PC-3 (cell line): ENCODE results near the gene BCAS1. TPM values are rescaled to one million over a fixed set of nuclear protein-coding genes. Genes with fewer than 3 reads are reported as not detected.
"Not testable (repeated sequence)": the region's sequence is repeated elsewhere in the genome, so short reads cannot be mapped to it uniquely, and the experiment has no call there.

Experiments used
- ATAC-seq: fragments of 200-7000 bp; cut with Tn5 transposase; 2 replicates; pipeline ENCODE4 v1.9.1; 2020; ENCODE audit warnings: mild to moderate bottlenecking, moderate library complexity
- BruUV-seq: library from RNA; stranded (reverse); fragments of 400-500 nt; replicated peaks from 2 replicates; lab custom pipeline; 2021; lab: Mats Ljungman, UMichigan
- CTCF ChIA-PET: fragments of 300-600 bp; sonication (Branson Sonifier 250); formaldehyde crosslinking; loops from one replicate; lab custom pipeline; 2022; ENCODE audit warnings: antibody characterized with exemption; lab: Charles Lee
- POLR2A ChIA-PET: fragments of 300-600 bp; sonication (Branson Sonifier 250); formaldehyde crosslinking; loops from one replicate; lab custom pipeline; 2022; ENCODE audit warnings: antibody characterized with exemption; ENCODE audit not compliant: unreplicated experiment; lab: Charles Lee
- DNase-seq: peaks from one replicate; pipeline ENCODE4 v3.0.0-alpha.2; 2015
- H2AFZ ChIP-seq: fragments of 300-600 bp; sonication (generic); 2 replicates; pipeline ENCODE4 v1.6.0; 2016; ENCODE audit warnings: antibody characterized with exemption, low read length
- H3F3A ChIP-seq: fragments of 300-600 bp; sonication (generic); one replicate; pipeline ENCODE4 v1.6.0; 2017; ENCODE audit warnings: antibody characterized with exemption, low read length, control low read depth, mild to moderate bottlenecking; ENCODE audit not compliant: unreplicated experiment
- H3K27ac ChIP-seq: fragments of 300-600 bp; sonication (generic); 2 replicates; pipeline ENCODE4 v1.5.1; 2016; ENCODE audit warnings: mild to moderate bottlenecking, low read length
- H3K27me3 ChIP-seq: fragments of 300-600 bp; sonication (generic); 2 replicates; pipeline ENCODE4 v1.6.1; 2016; ENCODE audit warnings: low read length, mixed read lengths
- H3K36me3 ChIP-seq: fragments of 300-600 bp; sonication (generic); 2 replicates; pipeline ENCODE4 v1.6.1; 2016; ENCODE audit warnings: low read depth, mixed run types, low read length, mixed read lengths
- H3K4me1 ChIP-seq: fragments of 300-600 bp; sonication (generic); 2 replicates; pipeline ENCODE4 v1.5.1; 2016; ENCODE audit warnings: low read length; ENCODE audit not compliant: insufficient read depth
- H3K4me2 ChIP-seq: fragments of 300-600 bp; sonication (generic); 2 replicates; pipeline ENCODE4 v1.6.0; 2016; ENCODE audit warnings: low read length
- H3K4me3 ChIP-seq: fragments of 300-600 bp; sonication (generic); 2 replicates; pipeline ENCODE4 v1.5.1; 2016; ENCODE audit warnings: mild to moderate bottlenecking, low read length, mixed read lengths
- H3K79me2 ChIP-seq: fragments of 300-600 bp; sonication (generic); 2 replicates; pipeline ENCODE4 v1.6.1; 2017; ENCODE audit warnings: low read length, mixed read lengths
- H3K9ac ChIP-seq: fragments of 300-600 bp; sonication (generic); 2 replicates; pipeline ENCODE4 v1.6.0; 2016; ENCODE audit warnings: mild to moderate bottlenecking, low read length
- H3K9me2 ChIP-seq: fragments of 300-600 bp; sonication (generic); replicated peaks from 2 replicates; pipeline ENCODE4 v1.6.1; 2016; ENCODE audit warnings: mixed run types, low read length, mixed read lengths
- H3K9me3 ChIP-seq: fragments of 300-600 bp; sonication (generic); 2 replicates; pipeline ENCODE4 v1.6.1; 2016; ENCODE audit warnings: low read length, mixed read lengths
- H4K20me1 ChIP-seq: fragments of 300-600 bp; sonication (generic); 2 replicates; pipeline ENCODE4 v1.6.1; 2016; ENCODE audit warnings: low read length, mixed read lengths
- CTCF ChIP-seq: fragments of 300-600 bp; sonication (generic); conservative IDR thresholded peaks from 2 replicates; pipeline ENCODE4 v1.5.1; 2017; ENCODE audit warnings: antibody characterized with exemption, low read depth, mild to moderate bottlenecking, low read length
- EZH2 ChIP-seq: fragments of 300-600 bp; sonication (generic); IDR thresholded peaks from one replicate; pipeline ENCODE4 v1.6.1; 2017; ENCODE audit warnings: antibody characterized with exemption, mild to moderate bottlenecking, low read length; ENCODE audit not compliant: unreplicated experiment
- EZH2phosphoT487 ChIP-seq: fragments of 300-600 bp; sonication (generic); IDR thresholded peaks from 2 replicates; pipeline ENCODE4 v1.6.1; 2018; ENCODE audit warnings: mild to moderate bottlenecking, antibody characterized with exemption, low read length, borderline replicate concordance
- intact Hi-C: fragments of 100-400 bp; cut with micrococcal nuclease; formaldehyde crosslinking; loops from 2 replicates; pipeline ENCODE4 v1.9.0; 2023
- total RNA-seq: library from RNA; depleted of rRNA; stranded (reverse); fragments of >200 nt; gene quantifications from 2 replicates; pipeline ENCODE4 v1.2.3, GENCODE V29; 2014

Gene BCAS1
- total RNA-seq, 1 experiment from 2014 or later: 0.18 TPM

- ChIA-PET CTCF (interaction anchor here (0.7 kb wide), 1 partner anchor 28 kb away, joined by 3 read pairs; no protein-coding TSS in a partner anchor), POLR2A (no interaction called here)
- Histone ChIP-seq H3K4me1 (peaks cover 33% of the 10 kb centered on the region), H3K79me2 (no peaks in the 10 kb centered on the region), H2AFZ (0 out of 2 replicates have a peak overlapping the region, but pooled peaks have one; percentile 17), H3K27ac (no peak overlapping the region), H3K9ac (no peak overlapping the region), H3K9me3 (no peaks in the 10 kb centered on the region), H3K4me3 (no peak overlapping the region), H4K20me1 (no peaks in the 10 kb centered on the region), H3K27me3 (no peaks in the 10 kb centered on the region), H3F3A (no peaks in the 10 kb centered on the region), H3K4me2 (no peak overlapping the region), H3K9me2 (no peaks in the 10 kb centered on the region), H3K36me3 (no peaks in the 10 kb centered on the region)
- no peak for TF ChIP-seq EZH2
- no peak for TF ChIP-seq CTCF
- no peak for TF ChIP-seq EZH2phosphoT487
- BruUV-seq: no TSS peak
- peak; percentile 40 for DNase-seq
- intact Hi-C loops: no loop called here
- no peak for ATAC-seq
Measured at GRCh38 chr20:53934421-53935343, 135.7 kb downstream of the BCAS1 start.

- H3K79me2 ChIP-seq: no peaks in the 10 kb centered on the region
- peaks cover 19% of the 10 kb centered on the region for H3K4me1 ChIP-seq
- CTCF ChIA-PET: no interaction called here
- H3K4me3 ChIP-seq: no peak overlapping the region
- no peak for TF ChIP-seq EZH2phosphoT487
- TF ChIP-seq EZH2: no peak
- TF ChIP-seq CTCF: no peak
- H4K20me1 ChIP-seq: no peaks in the 10 kb centered on the region
- no peak overlapping the region for H3K27ac ChIP-seq
- no peaks in the 10 kb centered on the region for H3K9me3 ChIP-seq
- intact Hi-C loops: no loop called here
- H3K9me2 ChIP-seq: no peaks in the 10 kb centered on the region
- no peak for DNase-seq
- BruUV-seq: no TSS peak
- H2AFZ ChIP-seq: no peak overlapping the region
- POLR2A ChIA-PET: no interaction called here
- no peaks in the 10 kb centered on the region for H3K27me3 ChIP-seq
- no peak overlapping the region for H3K4me2 ChIP-seq
- no peak overlapping the region for H3K9ac ChIP-seq
- H3F3A ChIP-seq: no peaks in the 10 kb centered on the region
- H3K36me3 ChIP-seq: no peaks in the 10 kb centered on the region
- no peak for ATAC-seq
Measured at GRCh38 chr20:53933232-53933846, 137.1 kb downstream of the BCAS1 start.

DNA sequence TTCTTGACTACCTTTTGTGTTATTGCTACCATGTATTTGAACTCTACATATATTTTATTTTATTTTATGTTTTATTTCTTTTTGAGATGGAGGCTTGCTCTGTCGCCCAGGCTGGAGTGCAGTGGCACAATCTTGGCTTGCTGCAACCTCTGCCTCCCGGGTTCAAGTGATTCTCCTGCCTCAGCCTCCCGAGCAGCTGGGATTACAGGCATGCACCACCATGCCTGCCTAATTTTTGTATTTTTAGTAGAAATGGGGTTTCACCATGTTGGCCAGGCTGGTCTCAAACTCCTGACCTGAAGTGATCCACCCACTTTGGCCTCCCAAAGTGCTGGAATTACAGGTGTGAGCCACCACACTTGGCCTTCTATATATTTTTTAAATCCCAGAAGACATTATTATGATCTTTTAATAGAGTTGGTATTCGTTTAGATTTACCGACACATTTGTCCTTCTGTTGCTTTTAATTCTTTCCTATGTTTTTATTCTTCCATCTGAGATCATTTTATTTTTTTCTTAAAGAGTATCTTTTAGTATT is 137.7 kb downstream of the BCAS1 start:
- DNase-seq, H3K27me3 ChIP-seq, H3K79me2 ChIP-seq, H3K9me2 ChIP-seq, POLR2A ChIA-PET, H3F3A ChIP-seq, H3K4me2 ChIP-seq, CTCF ChIA-PET, H3K9me3 ChIP-seq, H4K20me1 ChIP-seq, H3K27ac ChIP-seq, intact Hi-C loops, BruUV-seq, H2AFZ ChIP-seq, H3K36me3 ChIP-seq, ATAC-seq, H3K9ac ChIP-seq, H3K4me3 ChIP-seq: not testable (repeated sequence)
- peaks cover 21% of the 10 kb centered on the region for H3K4me1 ChIP-seq
